Stimulated activated CD8-positive, alpha-beta memory T cell treated with anti-CD3 and anti-CD28 coated beads, Interleukin-4, amount 100 ng/mL, for 24 hours (primary cell): ENCODE measurements around the gene MACO1.
A peak's percentile ranks its signal among the peaks of the same experiment; 100 is the strongest.

ENCODE experiments used
- DNase-seq: peaks from one replicate; pipeline ENCODE4 v3.0.0-alpha.2; 2020; ENCODE audit warnings: low read depth

Gene MACO1

DNA sequence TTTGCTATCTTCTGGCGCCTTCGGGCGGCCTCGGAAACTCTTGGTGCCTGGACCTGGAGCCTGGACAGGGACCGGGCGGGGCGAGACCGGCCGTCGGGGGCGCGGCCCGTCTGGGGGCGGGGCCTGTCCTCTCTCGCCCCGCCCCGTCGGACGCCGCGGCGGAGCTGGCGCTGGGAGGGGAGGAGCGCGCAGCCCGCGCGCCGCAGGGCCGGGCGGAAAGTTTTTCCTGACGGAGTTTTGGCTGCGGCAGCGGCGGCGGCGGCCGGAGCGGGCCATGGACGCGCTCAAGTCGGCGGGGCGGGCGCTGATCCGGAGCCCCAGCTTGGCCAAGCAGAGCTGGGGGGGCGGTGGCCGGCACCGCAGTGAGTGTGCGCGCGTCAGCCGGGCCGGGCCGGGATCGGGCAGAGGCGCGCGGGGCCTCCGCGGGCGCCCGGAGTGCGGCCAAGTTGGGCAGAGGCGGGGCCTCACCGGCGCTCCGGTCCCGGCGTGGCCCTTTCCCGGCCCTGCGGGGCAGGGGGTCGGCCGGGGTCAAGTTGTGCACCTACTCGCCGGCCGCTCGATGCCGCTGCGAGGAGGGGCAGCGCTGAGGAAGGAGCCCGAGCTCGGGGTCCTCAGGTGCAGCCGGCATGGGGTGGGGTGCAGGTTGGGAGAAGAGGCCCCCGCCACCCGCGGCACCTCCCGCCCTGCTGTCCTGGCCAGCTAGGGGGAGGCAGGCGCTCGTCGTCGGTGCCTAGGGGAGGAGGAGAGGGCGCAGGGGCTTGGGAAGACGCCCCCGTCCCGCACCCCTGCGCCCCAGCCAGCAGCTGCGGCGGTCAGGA is 112.9 kb downstream of the MACO1 start, which contains the start of gene LDLRAP1:
LDLRAP1 (plus strand) TSS at position 182 of the 818 bp plus-strand sequence; CDS start at position 275, 93 bp downstream.
- DNase-seq, result peak; percentile 48

DNA sequence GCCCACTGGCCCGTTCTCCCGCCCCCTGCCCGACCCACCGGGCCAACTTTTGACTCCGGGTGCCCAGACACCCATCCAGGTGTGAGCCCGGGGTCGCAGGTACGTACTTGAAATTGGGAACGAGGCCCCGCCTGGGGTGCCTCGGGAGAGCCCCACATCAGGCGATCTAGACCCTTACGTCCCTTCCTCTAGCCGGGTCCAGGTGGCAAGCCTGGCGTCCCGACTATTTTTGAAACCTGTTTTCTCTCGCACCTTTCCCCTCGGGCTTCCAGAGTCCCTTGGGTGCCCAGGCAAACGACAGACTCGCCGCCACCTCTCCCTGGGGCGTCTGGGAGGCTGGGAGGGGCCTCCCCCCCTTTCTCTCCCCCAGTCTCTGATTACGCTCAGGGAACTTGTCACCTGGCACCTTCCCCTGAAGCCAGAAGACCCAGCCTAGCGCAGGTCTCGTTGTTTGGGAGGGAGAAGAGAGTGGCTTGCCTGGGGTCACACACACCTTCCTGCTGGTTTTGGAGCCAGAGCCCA is 113.6 kb downstream of the MACO1 start:
- DNase-seq, result no peak

DNA sequence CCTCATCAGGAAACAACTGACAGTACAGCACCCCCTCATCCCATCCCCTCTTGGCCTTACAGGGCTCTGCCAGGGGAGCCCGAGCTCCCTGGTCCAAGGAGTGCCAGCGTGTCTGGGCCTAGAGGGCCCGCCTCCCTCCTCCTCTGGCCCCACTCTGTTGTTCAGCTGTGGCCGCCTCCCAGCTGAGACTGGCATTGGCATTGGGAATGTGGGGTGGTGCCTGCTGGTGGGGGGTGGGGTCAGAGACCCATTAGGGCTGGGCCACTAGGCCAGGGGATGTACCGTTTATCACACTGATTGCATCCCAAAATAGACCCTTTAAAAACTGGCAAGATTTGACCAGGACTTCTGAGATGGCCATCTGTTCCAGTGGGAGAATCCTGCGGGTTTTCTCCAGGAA is 114.1 kb downstream of the MACO1 start:
- no peak for DNase-seq

DNA sequence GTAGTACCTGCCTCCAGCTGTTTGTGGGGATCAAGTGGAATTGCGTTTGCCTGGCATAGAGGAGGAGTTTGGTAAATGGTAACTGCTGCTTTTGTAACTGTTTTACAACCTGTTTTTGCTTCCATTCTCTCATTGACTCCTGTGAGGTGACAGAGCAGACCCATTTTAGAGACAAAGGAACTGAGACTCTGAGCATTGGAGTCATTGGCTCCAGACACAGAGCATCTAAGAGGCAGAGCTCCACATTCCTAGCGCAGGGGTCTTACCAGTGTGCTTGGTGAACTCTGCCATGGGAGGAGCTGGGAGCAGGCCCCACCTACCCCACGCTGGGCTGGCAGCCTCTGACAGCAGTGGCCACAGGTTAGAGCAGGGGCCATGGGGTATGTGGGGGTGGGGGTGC is 115.1 kb downstream of the MACO1 start:
- no peak for DNase-seq

DNA sequence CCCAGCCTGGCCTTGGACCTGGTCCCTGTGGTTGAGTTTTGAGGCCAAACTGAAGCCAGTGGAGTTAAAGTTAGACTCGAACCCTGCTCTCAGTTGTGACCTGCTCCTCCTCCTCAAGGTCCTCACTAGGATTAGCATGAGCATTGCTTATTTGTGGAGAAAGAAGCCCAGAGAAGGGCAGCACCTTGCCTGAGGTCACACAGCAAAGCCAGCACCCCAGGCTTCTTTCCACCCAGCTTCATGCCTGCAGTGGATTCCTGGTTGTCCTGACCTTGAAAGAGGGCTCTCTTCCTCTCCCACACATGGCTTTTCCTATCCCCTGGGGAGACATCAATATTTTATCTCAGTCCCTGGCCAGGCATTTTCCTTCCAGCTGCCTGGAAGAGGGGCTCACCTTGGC is 115.5 kb downstream of the MACO1 start:
- DNase-seq, result no peak

DNA sequence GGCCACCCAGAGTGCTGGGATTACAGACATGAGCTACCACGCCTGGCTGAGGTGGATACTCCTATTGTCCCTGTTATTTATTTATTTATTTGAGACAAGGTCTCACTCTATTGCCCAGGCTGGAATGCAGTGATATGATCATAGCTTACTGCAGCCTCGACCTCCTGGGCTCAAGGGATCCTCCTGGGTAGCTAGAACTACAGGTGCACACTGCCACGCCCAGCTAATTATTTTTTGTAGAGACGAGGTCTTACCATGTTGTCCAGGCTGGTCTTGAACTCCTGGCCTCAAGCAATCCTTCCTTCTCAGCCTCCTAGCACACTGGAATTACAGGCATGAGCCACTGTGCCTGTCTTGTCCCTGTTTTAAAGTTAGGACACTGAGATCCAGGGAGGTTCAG is 117.9 kb downstream of the MACO1 start:
- DNase-seq, result no peak

DNA sequence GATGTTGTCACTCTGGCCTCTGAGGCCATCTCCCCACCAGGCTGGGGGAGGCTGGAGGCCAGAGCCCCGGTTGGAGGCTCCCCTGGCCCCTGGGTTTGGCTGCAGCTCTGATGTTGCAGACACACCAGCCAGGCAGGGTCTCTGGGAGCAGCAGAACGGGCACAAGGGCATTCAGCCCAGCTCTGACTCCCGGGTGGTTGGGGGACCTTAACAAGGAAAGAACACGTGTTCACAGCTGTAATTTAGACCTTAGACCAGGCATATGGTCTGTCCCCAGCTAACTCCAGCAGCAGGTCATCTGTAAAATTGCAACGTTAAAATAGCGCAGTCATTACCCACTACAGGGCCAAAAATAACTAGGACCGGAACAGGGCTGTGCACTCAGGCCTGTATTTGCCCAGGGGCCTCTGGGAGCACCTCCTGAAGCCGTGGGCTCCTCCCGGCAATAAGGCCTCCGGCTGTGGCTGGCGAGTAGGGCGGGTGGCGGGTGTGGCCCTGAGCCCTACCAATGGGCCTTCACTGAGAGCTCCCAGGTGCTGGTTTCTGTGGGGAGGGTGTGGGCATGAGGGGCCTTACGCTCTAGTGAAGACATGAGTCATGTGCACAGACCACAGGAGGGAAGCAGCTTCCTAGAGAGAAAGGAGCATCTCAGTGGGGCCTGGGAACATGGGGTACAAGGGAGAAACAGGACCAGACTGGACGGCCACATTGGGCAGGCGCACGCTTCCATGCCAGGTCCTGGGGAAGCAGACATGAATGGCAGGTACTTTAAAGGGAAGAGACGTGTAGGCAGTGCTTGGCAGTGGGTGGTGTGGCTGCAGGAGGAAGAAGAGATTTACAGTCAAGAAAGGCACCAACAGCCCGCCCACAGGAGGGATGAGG is 118.8 kb downstream of the MACO1 start:
- DNase-seq, result peak; percentile 61
